ENCODE results near the gene MEIS1.

Gene MEIS1

DNA sequence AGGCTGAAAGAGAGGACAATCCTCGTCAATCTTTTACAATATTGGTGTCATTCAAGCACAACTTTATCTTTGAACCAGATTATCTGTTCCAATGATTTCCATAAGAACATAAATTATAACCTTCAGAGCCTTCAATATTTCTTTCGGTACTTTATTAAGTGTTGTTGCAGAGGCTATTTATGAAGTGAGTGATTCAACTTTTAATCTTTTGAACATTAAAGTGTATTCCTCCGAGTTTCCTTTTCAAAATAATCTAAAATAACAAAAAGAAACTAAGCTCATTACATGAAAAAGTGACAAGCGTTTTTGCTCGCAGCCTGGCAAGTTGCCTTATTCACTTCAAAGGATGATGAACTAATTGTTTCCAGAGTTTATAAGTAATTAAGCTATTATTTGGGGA, 149.0 kb downstream of the MEIS1 start:
- DNase-seq: no peak

DNA sequence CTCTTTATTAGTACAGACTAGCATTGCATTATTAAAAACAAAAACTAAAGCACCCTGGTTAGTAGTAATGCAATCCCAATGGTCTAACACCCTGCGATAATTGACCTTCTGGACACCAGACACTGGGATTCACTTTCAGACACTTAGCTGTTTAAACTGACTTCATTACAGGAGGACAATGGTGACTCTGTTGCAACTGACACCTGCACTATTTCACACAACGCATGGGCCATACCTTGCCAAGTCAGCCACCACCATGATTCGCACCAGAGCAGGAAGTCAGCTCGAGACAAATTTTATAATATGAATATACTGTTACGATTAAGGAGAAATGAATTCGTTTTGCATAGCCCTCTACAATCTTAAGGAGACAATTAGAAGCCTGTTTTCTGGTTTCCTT, 150.7 kb downstream of the MEIS1 start:
- no peak for DNase-seq

DNA sequence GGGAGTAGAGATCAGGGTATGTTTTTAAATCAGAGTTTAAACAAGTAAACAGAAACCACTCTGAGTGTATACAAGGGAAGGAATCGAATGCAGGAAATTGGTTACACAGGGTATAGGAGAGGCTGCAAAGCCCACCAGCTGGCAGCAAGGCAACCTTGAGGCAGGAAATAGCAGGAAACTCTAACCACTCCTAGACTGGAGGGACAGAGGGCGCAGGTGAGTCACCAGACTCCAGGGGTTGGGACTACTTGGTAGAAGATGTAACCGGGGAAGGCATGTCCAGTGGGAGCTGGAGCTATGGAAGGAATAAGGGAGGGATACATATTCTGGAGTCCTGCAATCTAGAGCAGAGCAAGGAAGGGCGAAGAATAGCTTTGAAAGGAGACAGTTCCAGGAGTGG, 152.3 kb downstream of the MEIS1 start:
- no peak for DNase-seq

DNA sequence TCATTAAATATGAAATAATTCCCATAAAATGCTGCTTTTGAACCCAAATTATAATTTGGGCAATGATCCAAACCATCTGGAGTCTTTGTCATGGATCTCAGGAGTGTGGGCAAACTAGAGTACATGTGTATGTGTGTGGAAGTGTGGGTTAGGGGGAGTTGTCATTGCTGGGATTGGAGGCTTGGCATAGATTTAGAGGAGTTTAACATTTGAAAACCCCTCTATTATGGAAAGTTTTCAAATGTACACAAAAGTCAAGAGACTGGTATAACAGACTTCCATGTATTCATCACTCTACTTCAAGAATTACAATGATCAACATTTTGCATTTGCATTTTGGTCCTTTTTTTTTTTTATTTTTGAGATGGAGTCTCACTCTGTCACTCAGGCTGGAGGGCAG, 159.1 kb downstream of the MEIS1 start:
- DNase-seq: no peak

DNA sequence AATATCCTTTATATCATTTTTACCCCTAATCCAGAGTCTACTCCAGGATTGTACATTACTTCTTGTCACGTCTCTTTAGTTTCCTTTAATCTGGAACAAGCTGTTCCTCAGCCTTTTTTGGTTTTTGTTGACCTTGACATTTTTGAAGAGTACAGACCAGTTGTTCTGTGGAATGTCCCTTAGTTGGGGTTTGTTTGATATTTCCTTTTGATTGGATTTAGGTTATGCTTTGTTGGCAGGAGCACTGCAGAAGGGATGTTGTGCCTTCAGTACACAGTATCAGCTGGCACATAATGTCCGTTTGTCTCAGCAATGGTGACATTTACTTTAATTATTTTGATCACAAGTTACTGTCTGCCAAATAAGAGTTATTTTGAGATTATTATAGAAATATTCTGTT, 160.6 kb downstream of the MEIS1 start:
- DNase-seq: no peak

DNA sequence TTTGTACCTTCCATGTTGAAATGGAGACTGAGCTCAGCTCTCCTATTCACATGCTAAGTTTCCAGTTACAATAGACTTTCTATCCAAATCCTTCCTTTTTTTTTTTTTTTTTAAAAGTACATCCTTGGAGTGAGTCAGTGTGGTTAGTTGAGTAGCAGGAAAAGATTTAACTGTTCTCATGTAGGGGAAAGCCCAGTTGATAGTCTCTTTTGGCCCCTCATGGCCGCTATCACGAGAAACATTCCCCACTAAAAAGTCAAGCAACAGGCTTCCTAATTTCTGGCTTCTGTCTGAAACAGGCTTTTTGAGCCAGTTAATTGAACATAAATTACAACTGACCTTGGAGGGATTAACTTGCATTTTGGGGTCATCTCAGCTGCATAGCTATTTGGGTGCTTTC, 161.3 kb downstream of the MEIS1 start:
- DNase-seq: no peak

DNA sequence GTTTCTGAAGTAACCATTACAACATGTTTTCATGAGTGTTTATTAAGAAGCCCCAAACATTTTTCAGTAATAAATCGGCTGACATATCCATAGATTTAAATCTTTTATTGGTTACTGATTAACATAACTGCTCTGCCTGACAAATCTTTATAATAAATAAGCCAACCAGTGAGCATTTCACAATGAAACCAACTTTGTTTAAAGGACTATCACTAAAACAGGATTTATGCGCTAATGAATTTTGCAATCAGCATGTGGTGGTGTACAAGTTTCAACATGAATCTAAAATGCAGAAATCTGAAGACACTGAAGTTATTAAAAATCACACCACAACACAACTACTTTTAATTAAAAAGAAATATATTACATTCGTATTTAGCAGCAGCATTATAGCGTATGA, 166.7 kb downstream of the MEIS1 start:
- no peak for DNase-seq

DNA sequence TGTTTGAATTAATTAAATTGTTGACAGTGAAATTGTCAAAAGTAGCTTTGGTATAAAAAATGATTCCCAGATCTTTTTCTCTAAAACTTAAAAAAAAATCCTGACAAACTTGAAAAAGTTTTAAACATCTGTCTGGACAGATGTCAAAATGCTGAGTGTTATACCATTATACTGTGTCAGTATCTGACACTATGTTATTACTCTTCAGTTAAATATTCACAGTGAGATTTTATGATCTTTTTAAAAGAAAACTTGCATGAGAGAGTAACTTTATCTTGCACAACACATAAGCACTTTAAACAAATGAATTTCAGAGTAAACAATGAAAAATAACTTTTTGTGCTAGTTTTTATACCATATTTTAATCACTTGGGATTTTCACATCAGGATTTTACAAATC, 167.4 kb downstream of the MEIS1 start:
- DNase-seq: no peak

DNA sequence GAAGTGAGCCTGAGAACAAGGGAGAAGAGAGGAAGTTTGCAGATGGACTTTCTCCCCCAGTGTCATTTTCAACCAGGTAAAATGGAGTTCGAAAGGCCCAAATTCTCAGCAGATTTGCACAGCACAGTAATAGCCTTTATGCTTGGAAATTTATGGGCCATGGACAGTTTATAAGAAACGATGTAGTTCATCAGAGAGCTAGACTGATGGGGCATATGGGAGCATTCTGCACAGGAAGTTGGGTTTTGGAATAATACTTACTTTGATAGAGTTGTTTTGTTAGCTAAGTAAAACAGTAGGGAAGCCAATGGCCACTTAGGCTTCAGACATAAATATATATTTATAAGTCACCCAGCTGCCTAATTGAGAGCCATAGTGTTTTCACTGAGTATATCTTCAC, 169.4 kb downstream of the MEIS1 start:
- no peak for DNase-seq

DNA sequence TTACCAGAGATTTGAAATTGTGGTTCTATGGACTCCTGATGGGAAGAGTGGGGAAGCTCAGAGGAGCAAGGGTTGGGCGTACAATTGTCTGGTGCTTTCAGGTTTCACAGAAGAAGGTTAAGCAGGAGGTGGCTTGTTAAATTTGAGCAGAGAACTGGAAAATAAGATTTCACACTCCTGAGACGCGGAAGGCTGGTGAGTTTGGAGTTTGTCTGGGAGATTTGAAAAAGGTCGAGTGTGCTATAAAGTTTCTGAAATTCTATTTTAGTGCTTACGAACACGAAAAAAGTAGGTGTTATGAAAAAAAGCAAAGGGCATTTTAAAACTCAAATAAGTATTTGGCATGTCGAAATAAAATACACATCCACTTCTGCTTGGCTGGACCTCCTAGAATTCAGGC, 170.1 kb downstream of the MEIS1 start:
- DNase-seq: no peak

DNA sequence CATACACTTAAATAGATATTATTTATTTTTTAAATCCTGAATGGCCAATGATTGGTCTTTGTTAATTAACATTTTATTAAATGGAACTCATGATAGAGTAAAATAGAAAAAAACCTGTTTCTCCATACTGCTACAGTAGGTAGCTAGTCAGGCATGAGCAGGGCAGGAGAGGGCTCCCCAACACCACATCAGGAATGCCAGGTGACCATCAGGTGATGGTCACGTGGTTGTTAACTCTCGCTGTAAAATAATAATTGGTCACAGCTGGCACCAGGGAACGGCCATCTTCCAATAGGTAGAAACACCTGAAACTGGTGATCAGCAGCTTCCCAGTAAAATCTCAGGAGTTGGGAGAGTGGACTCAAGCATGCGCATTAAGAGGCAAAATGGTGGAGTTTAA, 172.2 kb downstream of the MEIS1 start:
- no peak for DNase-seq

Data from NCI-H1436 (cell line).